Measurements from ENCODE around the gene SMIM5.

SMIM5 gene

GRCh38 chr17:75672011-75672410 lies 38.8 kb downstream of the SMIM5 start:
- DNase-seq: no peak

DNA sequence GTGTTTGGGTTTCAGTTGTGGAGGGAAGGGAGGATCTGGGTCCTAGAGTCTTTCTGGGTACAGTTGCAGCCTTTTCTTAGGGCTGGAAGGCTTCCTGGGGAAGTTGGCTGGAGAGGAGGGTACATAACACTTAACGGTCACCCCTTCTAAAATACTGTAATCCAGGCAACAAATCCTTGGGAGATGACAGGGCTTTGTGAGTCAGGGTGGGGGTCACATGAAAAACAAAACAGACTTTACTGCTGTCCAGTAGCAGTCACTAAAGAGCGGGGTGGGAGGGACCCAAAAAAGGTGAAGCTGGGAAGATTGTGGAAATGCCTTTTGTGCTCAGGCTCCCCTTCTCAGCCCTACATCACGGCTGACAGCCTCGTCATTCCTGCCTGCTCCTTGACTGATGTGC lies 40.3 kb downstream of the SMIM5 start:
- DNase-seq: no peak

DNA sequence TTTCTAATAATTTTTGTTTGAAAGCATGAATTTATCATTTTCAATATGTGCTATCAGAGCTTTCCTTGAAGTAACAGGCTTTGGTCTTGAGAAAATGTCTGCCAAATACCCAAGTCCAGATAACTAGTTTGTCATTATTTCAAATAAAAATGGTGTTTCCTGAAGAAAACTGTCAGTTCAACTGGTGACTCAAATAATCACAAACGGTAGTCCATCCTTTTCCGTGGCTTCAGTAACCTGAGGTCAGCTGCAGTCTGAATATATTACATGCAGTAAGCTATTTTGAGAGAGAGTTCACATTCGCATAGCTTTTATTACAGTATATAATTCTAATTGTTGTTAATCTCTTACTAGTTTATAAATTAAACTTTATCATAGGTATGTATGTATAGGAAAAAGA lies 43.2 kb downstream of the SMIM5 start:
- DNase-seq: no peak

DNA sequence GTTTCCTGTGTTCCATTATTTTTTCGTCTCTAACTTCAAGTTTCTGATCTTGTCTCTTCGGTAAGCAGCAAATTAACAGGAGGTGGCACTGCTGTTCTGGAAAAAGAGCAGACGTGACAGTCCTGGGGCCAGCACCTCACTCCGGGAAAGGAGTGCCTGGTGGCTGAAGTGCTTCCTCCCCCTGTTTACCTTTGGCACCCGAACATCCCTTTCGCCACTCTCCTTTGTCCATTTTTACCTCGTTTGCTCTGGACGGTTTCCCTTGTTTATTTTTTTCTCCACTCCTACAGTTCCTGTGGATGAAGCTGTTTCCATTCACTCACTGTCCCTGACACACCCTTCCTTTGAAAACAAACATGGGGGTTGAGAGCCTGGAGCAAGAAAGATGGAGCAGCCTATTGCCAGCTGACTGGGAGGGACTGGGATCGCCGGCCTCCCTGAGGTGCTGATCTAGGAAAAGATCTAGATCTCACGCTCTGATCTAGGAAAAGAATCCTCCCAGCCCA lies 46.5 kb downstream of the SMIM5 start:
- no peak for DNase-seq

- no peak for DNase-seq
Measured at GRCh38 chr17:75680431-75680830, 47.2 kb downstream of the SMIM5 start.

DNA sequence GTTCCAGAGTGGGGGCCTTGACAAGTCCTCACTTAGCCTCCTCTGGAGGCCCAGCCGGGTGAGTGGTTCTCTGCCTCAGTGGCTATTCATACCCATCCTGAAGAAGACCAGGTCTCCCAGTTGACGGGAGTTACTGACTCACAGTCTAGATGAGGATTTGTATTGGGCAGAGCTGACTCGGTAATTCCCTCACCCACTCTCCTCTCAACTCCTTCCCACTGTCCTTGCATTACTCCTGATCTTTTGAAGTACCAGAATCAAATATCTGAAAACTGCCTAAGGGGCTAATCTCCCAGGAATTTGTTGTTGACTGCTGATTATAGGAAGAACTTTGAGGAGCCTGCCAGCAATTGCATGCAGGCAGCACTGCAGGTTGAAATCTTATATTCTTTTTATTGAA lies 48.1 kb downstream of the SMIM5 start:
- no peak for DNase-seq

GRCh38 chr17:75683583-75683982 lies 50.3 kb downstream of the SMIM5 start:
- DNase-seq: no peak

DNA sequence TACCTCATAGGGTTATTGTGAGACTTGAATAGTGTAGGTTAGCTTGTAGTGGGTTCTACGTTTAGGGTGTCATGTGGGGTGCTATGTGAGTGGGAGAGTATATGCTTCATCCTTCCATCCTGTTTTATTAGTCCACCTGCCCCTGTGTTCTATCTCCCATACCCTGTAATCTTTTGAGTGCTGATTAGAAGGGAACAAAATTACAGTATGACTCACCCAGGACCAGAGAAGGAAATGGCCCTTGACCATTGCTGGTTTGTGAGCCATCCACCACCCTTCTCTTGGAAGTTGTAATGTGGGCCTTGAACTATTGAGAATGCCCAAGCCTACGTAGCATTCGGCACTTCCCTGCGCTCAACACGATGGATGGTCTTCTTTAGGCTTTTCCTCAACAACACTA lies 51.0 kb downstream of the SMIM5 start:
- no peak for DNase-seq

- no peak for DNase-seq
Measured at GRCh38 chr17:75684924-75685323, 51.7 kb downstream of the SMIM5 start.

DNA sequence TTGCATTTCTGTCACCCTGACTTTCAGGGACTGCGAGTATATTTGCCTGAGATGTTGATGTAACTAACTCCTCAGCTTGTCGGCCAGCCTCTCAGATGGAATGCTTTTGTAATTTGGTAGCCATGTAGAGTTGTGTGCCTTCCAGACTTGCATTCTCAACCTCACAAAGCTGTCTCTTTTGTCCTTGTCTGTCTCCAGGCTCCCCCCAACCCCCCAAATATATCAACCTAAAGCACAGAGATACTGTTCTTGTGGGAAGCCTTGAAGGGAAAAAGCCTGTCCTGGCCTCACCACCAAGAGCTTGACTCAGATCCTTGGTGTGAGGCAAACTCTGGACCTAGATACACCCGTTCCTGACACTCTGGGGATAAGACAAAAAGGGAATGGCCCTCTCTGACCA lies 52.3 kb downstream of the SMIM5 start:
- no peak for DNase-seq

- peak; percentile 67 for DNase-seq
Measured at GRCh38 chr17:75688209-75688825, 55.1 kb downstream of the SMIM5 start.

DNA sequence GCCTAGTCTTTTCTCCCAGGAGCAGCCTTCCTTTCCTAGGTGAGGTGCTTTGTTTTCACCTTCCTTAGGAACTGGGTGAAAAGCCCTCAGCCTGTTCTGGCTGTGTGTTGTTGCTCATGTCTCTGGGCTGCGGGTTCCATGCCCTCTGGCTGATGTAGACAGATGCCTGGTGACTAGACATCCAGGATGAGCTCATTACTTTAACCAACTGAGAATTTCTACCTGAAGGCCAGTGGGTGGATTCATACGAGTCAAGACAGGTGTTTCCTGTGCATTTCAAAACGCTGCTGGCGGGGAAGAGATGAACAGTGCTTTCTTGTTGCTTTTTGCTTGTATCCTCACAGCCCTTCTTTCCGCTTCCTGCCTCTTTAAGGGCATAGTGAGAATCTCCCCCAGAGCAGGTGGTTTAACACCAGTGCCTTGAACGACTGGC lies 56.2 kb downstream of the SMIM5 start:
- no peak for DNase-seq

All from suppressor macrophage treated with lipopolysaccharide for 4 hours (primary cell).